ENCODE data around the gene PCNA.

Gene PCNA

DNA sequence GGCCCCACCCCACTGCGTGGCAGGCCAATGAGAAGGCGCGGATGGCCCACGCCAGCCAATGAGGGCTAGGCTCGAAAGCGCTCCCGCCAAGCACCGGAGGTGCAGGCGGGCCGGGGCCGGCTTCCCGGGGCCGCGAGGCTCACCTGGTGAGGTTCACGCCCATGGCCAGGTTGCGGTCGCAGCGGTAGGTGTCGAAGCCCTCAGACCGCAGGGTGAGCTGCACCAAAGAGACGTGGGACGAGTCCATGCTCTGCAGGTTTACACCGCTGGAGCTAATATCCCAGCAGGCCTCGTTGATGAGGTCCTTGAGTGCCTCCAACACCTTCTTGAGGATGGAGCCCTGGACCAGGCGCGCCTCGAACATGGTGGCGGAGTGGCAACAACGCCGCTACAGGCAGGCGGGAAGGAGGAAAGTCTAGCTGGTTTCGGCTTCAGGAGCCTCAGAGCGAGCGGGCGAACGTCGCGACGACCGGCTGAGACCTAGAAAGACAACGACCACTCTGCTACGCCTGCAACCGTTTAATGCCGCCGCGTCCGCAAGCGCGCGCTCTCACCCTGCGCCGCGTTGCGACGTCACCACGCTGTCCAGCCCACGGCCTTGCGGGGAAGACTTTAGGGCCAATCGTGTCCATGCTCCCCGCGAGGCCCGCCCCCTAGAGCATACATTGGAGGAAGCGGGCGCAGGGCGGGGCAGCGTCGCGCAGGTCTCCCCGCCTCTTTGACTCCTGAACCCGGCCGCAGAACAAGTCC lies at the start of gene PCNA:
Gene PCNA (minus strand): TSS at position 524 of the 750 bp plus-strand sequence. CDS start 160 bp downstream, at position 364.
- DNase-seq, result peak; percentile 60 to 98 (median 92)

DNA sequence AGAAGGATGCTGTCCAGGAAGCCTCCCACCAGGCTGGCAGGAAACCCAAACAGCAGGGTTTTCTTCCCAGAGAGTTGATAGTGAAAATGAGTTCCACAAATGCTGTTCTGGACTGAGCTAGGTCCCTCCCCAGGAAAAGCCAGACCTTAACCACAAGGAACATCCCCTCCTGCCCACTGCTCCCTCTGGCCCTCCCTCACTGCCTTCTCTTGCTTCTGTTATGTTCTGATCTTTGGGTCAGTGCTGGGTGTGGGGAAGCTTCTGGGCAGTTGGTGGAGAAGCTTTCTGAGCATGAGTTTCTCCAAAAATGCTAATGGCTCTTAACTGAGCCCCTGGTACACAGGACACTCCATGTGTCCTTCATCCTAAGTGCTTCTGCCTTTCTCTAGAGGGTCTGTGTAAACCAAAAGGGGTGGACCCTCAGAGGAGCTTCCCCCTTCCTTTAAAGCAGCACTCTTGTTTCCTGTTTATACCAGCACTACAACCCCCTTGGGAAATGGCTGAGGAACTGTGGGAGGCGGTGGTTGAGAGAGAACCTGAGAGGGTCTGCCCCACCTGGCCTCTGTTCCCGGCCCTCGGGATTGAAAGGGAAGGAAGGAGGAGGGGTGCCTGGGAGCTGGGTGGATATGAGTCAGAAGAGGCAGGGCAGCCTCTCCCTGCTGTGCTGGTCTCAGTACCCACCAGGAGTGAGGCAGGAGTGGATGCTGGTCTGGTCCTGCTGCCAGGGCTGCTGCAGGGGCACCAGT lies 49.1 kb upstream of the PCNA start:
- peak in 1 of 56 donors; percentile 20 for DNase-seq

DNA sequence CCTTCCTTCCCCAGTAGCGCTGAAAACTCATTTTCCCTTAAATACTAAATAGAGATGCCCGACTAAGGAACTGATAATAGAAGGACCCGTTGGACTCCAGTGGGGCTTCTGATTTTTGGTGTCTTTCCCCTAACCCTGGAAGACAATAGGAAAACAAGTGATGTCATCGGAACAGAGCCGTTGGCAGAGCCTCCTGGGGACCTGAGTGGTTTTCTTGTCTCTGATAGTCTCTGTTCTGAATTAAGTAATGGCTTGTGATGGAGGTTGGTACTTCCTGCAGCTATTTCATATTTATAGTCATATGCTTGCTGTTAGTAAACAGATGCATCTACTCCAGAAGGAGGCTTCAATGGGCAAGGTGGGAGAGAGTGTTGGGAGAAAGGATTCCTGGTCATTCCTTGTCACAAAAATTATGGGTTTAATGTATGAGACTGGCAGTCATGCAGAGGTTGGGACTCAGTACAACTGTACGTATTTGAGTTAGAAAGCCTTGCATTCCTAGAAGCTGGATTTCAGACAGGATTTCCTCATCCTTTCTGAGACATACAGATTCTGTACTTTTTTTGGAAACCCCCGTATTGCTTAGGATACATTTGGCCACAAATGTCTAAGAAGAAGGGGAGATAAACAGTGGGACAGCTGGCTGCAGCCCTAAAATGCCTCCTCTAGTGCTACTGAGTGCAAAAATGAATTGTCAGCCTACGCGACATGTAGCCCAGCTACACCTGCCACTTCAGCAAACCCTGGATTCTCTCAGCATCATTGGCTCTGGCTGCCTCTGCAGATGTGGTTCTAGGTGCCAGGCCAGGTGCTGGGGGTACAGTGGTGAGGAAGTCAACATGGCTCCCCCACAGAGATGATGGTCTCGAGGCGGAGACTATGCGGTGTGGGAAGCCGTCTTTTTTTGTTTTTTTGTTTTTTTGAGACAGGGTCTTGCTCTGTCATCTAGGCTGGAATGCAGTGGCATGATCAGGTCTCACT lies 45.2 kb upstream of the PCNA start:
- peak in 1 of 56 donors; percentile 9 for DNase-seq

DNA sequence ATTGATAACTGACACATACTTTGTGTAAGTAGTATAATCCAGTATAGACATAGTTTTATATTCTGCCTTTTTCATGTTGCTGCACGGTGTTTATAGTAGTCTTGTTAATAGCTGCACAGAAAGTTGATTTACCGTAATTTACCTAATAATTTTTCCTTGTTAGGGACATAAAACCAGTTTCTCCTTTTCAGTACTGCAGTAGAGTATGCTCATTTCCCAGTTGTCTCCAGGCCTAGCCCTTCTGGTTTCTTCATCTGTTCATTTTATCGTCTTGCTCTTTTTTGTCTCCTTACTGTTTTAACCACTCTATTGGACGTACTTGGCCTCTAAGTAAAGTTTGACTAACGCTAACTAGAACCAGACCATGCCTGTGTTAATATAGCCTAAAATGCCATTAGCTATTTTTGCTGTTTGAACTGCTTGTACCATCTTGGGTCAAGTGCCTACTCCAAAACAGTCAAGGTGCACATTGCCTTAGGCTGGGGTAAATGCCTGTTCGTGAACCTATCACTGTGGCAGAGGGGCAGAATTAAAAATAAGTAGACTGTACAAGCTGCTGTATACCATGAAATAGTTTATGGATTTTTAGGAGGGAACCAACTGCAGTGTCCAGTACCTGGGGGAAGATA lies 41.9 kb upstream of the PCNA start:
- no peak for DNase-seq

DNA sequence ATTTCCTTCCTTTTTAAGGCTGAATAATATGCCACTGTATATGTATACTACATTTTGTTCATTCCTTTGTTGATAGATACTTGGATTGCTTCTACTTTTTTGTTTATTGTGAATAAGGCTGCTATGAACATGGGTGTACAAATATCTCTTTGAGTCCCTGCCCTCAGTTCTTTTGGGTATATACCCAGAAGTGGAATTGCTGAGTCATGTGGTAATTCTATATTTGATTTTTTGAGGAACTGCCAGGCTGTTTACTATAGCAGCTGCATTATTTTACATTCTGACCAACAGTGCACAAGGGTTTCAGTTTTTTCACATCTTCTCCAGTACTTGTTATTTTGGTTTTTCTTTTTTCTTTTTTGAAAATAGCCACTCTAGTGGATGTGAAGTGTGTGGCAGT lies 41.1 kb upstream of the PCNA start:
- DNase-seq, result no peak

DNA sequence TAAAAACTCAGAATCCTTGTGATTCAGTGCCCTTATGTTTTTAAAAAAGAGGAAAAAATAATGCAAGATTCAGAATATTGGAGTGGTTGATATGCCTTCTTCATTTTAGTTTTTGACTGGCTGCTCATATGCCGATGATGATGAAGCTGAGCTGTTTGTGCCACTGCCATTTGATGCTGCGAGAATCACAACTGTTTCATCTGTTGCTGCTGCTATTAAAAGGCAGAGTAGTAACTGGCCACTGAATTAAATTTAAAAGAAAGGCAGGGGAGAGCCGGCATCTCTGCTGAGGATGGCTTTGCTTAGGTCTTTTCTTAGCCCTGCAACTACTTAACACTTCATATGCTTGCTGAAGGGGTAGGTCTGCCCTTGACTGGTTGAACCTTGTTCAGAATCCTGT lies 40.2 kb upstream of the PCNA start:
- no peak for DNase-seq

DNA sequence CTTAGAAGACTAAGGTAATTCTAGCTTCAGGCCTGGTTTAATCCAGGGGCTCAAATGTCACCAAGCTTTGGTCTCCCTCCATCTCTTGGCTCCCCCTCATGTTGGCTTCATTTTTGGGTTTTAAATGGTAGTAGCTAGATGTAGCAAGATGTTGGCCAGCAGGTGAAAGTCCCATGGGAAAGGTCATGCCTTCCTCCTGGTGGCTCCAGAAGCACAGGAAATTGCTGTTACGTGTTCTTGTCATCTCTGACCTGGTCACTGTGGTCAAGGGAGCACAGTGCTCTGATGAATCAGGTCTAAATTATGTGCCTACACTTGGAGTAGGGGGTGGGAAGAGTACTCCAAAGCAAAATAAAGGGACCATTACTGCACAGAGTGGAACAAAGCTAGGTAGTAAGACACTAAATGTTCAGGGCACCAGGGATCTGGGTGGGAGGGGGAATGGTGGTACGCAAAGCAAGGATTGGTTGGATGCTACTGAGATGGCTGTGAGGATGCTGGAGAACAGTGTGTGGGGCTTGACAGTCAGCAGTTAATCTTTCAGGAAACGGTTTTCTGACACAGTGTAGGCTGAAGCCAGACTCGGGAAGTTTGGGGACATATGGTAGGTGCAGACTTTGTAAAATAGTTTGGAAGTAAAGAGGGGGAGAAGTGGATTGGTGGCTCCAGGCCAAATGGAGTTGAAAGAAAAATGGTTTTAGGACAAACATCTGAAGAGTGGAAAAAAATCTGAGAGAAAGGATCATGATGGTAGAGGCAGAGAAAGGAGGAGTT lies 37.1 kb upstream of the PCNA start:
- DNase-seq, result no peak

DNA sequence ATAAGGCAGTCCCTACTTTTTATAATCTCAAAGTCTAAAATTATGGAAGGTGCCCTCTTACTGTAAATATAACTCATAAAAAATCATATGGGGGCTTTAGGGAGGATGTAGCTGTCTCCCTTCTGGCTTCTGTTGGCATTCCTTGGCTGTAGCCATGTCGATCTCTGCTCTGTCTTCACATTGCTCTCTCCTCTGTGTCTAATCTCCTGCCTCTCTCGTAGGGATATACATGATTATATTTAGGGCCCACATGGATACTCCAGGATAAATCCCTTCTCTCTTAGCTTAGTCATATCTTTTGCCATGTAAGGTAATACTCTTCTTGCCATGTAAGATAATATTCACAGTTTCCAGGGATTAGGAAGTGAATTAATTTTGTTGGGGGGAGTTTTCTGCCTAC lies 35.6 kb upstream of the PCNA start:
- no peak for DNase-seq

DNA sequence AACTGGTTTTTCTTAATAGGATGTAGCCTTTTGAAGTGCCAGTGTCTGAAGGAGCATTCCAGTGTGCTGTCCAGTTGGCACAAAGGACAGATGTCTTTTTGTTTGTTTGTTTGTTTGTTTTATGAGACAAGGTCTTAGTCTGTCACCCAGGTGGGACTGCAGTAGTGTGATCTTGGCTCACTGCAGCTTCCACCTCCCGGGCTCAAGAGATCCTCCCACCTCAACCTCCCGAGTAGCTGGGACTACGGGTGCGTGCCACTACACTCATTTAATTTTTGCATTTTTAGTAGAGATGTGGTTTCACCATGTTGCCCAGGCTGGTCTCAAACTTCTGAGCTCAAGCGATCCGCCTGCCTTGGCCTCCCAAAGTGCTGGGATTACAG lies 34.8 kb upstream of the PCNA start:
- DNase-seq, result no peak

DNA sequence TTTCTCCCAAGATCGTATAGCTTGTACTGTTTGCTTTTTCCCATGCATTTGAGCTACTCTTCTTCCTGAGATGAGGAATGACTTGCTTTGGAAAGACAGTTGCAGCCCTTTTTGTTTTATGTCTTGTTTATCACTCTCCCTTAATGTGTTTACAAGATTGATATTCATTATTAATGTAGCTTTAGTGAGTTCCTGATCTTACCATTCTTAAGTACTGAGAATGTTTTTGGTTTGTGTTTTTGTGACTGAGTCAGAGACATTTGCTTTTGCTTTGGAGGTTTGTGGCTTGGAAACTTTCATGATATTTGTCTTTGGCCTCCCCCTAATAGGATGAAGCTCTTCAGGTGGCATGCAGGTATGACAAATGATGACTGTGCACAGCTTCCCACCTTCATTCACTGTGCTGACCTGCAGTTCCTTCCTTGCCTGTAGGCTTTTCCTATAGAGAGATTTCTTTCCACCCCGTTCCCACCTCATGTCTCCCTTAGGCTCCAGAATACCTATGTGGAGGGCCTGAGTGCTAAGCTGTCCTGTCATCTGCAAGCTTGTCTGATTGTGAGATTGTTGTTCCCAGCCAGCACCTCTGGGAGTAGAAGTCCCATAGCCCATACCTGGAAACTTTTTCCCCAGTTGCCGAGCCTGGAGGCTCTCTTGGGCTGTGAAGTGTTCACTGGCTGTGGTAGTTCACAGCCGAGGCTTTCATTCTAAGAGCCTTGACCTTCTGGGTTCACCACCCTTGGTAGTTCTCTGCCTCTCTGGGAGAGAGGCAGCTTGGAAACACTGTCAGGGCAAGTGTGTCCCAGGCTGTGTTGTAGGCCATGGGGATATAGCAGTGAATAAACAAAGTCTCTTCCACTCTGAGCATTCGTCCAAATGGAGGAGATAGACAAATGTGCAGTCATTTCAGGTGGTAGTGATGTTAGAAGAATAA lies 34.1 kb upstream of the PCNA start:
- DNase-seq, result no peak

DNA sequence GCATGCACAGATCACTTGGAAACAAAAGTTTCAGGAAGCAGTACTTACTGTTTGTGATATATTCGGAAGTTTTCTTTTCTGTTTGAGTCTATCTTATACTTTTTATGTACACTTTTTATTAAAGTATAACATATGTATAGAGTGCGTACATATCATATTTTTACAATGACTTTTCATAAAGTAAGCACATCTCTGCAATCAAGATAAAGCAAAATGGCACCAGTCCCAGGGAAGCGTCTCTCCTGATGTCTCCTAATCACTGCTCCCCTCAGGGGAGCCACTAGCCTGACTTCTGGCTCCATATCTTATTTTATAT lies 33.4 kb upstream of the PCNA start:
- no peak for DNase-seq

DNA sequence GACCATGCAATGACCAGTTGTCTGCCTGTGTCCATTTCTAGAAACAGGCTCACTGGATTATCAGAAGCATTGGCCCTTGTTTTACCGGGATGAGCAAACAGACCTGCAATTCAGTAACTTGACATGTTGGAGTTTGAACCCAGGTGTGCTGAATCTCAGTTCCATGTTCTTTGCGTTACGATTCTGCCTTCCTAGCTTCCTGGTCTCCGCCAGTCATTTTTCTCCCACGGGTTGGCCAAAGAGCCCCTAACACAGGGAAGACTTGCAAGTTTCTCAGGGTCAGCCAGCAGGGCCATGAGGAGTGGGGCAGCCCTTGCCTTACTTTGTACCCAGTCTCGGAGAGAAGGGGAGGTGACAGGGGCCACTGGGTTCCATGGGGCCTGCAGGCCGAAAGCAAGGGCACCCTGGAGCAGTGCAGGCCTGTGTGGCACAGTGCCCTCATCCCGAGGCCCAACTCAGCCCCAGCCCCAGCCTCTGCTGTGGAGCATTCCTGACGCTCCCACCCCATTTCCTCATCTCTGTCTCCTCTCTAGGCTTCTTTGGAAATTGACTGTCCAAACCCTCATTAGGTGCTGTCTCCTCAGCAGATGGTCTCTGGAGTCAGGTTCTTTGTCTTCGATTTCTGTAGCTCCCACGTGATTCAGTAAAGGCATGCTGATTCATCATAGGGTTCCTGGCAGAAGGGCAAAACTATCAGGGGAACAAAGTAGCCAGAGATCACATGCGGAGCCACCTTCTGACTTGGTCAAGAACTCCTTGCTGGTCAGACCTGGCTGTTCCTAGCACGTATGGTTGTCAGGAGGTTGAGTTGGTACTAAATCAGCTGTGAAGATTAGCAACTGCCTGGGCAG lies 30.7 kb upstream of the PCNA start:
- DNase-seq, result peak in 2 of 56 donors; percentile 7 to 12

DNA sequence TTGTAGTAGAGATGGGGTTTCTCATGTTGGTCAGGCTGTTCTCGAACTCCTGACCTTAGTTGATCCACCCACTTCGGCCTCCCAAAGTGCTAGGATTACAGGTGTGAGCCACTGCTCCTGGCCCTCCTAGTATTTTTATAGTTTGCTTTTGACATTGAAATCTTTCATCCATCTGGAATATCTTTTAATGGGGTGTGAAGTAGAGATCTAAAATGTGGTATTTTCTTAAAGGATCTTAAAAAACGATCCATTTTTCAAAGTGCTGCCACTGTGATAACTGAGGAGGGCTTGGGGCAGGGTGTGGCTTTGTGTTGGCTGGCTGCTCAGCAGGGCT lies 30.1 kb upstream of the PCNA start:
- no peak for DNase-seq

DNA sequence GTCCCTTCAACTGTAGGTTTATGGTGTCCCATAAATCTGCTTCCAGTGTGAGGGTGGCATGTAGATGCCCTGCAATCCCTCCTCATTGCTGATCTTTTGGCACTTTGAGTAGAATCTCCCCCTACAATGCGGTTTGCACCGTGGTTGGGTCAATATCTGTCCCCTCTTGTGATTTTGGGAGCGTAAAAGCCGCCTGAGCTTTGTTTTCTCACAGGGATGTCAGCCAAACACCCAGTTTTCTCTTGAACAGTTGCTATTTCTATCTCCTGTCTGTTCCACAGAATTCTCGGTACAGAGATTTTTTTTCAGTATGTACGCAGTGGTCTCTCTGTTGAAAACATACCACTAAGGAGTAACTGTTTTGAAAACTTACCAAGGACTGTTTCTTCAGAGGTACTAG lies 28.8 kb upstream of the PCNA start:
- peak in 1 of 56 donors; percentile 22 for DNase-seq

DNA sequence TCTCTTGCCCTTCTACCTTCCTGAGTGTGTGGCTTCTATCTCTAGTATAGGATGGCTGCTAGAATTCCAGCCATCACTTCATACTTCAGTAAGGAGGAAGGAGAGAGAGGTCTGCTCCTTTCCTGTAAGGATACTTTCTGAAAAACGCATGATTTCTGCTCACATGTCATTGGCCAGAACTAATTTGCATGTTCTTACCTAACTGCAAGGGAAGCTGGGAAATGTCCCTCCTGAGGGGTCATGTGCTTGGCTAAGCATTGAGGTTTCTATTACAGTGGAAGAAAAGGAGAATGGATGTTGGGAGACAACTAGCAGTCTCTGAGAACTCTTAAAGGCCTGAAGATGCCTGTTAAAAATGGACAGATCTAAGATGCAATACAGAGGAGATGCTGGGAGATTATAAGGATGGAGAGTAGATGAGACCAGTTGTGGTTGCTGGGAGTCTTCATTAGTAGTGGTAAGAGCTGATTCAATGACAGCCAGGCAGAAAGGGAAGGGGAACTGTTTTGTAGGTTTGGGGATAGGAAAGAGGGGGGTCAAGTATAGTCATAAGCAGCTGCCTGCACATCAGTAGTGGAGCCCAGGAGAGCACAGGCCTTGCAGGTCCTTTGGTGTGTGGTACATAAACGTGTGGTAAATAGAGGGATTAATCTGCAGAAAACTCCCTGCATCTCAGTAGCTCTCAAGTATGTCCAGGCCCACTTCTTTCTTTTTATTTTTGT lies 27.3 kb upstream of the PCNA start:
- no peak for DNase-seq

DNA sequence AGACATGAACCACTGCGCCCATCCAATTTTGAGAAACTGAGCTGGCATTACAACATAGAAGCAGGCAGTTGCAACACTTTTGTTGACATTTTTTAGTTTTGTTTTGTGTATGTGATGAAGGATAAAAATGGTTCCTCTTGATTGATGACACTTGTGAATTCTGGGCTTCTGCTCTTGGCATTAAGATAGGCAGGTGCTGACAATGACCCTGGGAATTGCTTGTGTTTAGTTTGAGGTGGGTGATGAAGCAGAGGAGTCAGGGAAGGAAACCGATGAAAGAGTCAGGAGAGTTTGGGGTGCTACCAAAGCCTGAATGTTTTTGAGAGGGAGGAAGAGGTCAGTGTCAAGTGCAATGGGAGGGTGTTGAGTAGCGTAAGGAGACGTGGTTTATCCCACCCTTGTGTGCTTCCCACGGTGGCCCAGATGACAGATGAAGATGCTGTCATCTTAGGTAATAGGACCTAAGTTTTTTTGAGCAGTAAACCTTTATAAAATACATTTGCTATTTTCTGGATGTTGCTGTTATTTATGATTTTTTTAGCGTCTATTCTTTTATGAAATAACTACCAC lies 26.4 kb upstream of the PCNA start:
- no peak for DNase-seq

DNA sequence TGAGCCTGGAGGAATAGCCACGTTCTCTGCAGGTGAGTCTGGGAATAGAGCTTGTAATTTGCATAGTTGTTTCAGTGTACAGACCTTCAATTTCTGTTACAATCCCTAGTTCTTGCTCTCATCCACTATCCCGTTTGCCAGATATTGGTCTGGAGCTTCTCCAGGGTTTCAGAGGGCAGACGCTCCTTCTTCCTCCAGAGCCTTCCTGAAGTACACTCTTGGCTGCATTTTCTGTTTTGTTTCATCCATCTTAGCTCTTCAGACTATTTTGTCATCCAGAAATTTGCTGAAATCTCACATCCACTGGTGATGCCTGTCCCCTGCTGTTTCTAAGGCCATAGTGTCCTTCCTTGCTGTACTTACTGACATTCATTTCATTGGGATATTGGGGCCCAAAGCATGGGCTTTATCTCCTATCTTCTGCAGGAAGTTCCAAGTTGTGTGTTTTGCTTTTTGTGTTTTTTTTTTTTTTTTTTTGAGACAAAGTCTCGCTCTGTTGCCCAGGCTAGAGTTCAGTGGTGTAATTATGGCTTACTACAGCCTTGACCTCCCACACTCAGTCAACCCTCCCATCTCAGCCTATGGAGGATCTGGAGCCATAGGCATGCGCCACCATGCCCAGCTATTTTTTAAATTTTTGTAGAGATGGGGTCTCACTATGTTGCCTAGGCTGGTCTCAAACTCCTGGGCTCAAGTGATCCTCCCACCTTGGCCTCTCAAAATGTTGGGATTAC lies 25.8 kb upstream of the PCNA start:
- DNase-seq, result no peak
